ENCODE data around the gene TMCC1.
"Not testable (repeated sequence)": the region's sequence is repeated elsewhere in the genome, so short reads cannot be mapped to it uniquely, and the experiment has no call there.

Gene TMCC1

DNA sequence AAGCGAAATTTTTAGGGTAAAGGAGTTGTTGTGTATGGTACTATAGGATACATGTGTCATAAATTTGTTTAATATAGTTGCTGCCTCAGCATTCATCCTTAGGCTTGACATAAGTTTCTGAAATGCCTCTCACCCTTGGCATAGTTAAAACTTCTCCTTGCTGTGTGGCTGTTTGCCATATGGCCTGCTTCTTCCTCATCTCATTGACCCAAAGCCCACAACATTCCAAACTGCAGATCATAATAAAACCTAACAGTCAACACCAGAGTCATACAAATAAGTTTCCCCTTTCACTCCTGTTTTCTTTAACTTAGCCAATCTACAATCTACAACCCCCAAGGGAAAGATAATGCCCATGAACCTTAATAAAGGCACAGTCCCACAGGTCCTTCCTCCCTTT is 136.6 kb downstream of the TMCC1 start:
- no peak for DNase-seq
- H3K9me3 ChIP-seq (ENCODE audit: control extremely low read depth in 1 of 5, control insufficient read depth in 4 of 5, insufficient read depth in 2 of 5, low read depth in 1 of 5, low read length in 4 of 5): peaks cover 3 to 13% (median 4%) of the 10 kb centered on the region in 5 experiments
- no peaks in the 10 kb centered on the region for H3K36me3 ChIP-seq (ENCODE audit: control insufficient read depth in 4 of 4, insufficient read depth in 4 of 4, low read length in 3 of 4)
- no peaks in the 10 kb centered on the region for H3K4me1 ChIP-seq (ENCODE audit: control extremely low read depth in 1 of 4, control insufficient read depth in 4 of 4, insufficient read depth in 4 of 4, low read length in 3 of 4)
- no peak overlapping the region for H3K27ac ChIP-seq (ENCODE audit: insufficient read depth in 1 of 2, low read depth in 1 of 2, low read length in 2 of 2, poor library complexity in 1 of 2, severe bottlenecking in 2 of 2)
- no peak overlapping the region for H3K4me3 ChIP-seq (ENCODE audit: control insufficient read depth in 1 of 7, extremely low read depth in 1 of 7, insufficient read depth in 4 of 7, low read depth in 2 of 7, low read length in 6 of 7)
- POLR2A ChIA-PET: no interaction called here
- H3K27me3 ChIP-seq (replicated peaks in 2 of 5; ENCODE audit: control insufficient read depth in 4 of 5, insufficient read depth in 5 of 5, low read length in 4 of 5): no peaks in the 10 kb centered on the region
- CTCF ChIA-PET: no interaction called here
- 88% methylated on average over 1 of the region's 1 CpG for WGBS (ENCODE audit: insufficient coverage)

DNA sequence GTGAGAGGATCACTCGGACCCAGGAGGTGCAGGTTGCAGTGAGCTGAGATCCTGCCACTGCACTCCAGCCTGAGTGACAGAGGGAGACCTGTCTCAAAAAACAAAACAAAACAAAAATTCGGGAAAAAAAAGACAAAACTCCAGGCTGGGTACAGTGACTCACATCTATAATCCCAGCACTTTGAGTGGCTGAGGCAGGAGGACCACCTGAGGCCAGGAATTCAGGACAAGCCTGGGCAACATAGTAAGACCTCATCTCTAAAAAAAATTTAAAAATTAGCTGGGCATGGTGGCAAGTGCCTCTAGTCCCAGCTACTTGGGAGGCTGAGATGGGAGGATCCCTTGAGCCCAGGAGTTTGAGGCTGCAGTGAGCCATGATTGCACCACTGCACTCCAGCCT is 142.4 kb downstream of the TMCC1 start:
- H3K4me3 ChIP-seq (ENCODE audit: control insufficient read depth in 1 of 7, extremely low read depth in 1 of 7, insufficient read depth in 4 of 7, low read depth in 2 of 7, low read length in 6 of 7); H3K36me3 ChIP-seq (ENCODE audit: control insufficient read depth in 4 of 4, insufficient read depth in 4 of 4, low read length in 3 of 4); H3K27ac ChIP-seq (ENCODE audit: insufficient read depth in 1 of 2, low read depth in 1 of 2, low read length in 2 of 2, poor library complexity in 1 of 2, severe bottlenecking in 2 of 2); DNase-seq; H3K27me3 ChIP-seq (replicated peaks in 2 of 5; ENCODE audit: control insufficient read depth in 4 of 5, insufficient read depth in 5 of 5, low read length in 4 of 5); POLR2A ChIA-PET: not testable (repeated sequence)
- peaks cover 0 to 11% (median 4%) of the 10 kb centered on the region in 4 experiments for H3K4me1 ChIP-seq (ENCODE audit: control extremely low read depth in 1 of 4, control insufficient read depth in 4 of 4, insufficient read depth in 4 of 4, low read length in 3 of 4)
- CTCF ChIA-PET: interaction anchor here (1.0 kb wide), 1 partner anchor 12 kb away, joined by 3 read pairs; no protein-coding TSS in a partner anchor
- H3K9me3 ChIP-seq (ENCODE audit: control extremely low read depth in 1 of 5, control insufficient read depth in 4 of 5, insufficient read depth in 2 of 5, low read depth in 1 of 5, low read length in 4 of 5): peaks cover 3 to 13% (median 4%) of the 10 kb centered on the region in 5 experiments
- WGBS (ENCODE audit: insufficient coverage): 100% methylated on average over 2 of the region's 2 CpGs

DNA sequence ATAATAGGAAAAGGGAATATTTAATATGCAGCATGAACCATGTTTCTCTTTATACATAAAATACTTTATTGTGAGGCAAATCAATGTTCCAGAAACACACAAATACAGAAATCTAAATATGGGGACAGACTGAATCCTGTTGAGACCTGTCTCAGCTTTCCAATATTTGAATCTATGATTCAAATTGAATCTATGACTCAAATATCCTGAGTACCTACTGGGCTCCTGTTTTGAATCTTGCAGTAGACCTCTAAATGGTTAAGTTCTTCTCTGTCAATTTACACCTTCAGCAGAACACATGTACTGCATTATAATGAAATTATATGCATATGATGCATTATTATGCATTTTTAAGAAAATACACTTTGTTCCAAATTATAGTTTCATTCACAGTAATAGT is 143.8 kb downstream of the TMCC1 start:
- peaks cover 0 to 11% (median 4%) of the 10 kb centered on the region in 4 experiments for H3K4me1 ChIP-seq (ENCODE audit: control extremely low read depth in 1 of 4, control insufficient read depth in 4 of 4, insufficient read depth in 4 of 4, low read length in 3 of 4)
- no peak overlapping the region for H3K4me3 ChIP-seq (ENCODE audit: control insufficient read depth in 1 of 7, extremely low read depth in 1 of 7, insufficient read depth in 4 of 7, low read depth in 2 of 7, low read length in 6 of 7)
- H3K9me3 ChIP-seq (ENCODE audit: control extremely low read depth in 1 of 5, control insufficient read depth in 4 of 5, insufficient read depth in 2 of 5, low read depth in 1 of 5, low read length in 4 of 5): peaks cover 3 to 13% (median 4%) of the 10 kb centered on the region in 5 experiments
- no peak overlapping the region for H3K27ac ChIP-seq (ENCODE audit: insufficient read depth in 1 of 2, low read depth in 1 of 2, low read length in 2 of 2, poor library complexity in 1 of 2, severe bottlenecking in 2 of 2)
- CTCF ChIA-PET: no interaction called here
- H3K27me3 ChIP-seq (replicated peaks in 2 of 5; ENCODE audit: control insufficient read depth in 4 of 5, insufficient read depth in 5 of 5, low read length in 4 of 5): no peaks in the 10 kb centered on the region
- no peaks in the 10 kb centered on the region for H3K36me3 ChIP-seq (ENCODE audit: control insufficient read depth in 4 of 4, insufficient read depth in 4 of 4, low read length in 3 of 4)
- POLR2A ChIA-PET: interaction anchor here (0.7 kb wide), 1 partner anchor 1013 kb away, joined by 4 read pairs; no protein-coding TSS in a partner anchor
- no peak for DNase-seq

DNA sequence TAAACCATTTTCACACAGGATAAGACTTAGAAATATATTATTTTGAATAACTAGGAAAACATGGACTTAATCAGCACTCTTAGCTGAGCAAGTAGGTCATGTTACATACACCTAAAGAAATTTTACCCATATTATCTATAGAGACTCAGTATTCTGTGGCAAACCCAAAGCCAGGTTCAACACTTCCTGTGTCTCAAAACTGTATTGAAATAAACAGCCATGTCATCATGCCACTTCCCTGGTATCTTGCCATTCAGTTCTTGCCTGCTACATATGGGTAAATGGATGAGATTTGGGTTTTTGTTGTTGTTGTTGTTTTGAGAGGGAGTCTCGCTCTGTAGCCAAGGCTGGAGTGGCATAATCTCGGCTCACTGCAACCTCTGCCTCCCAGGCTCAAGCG is 145.5 kb downstream of the TMCC1 start:
- WGBS (ENCODE audit: insufficient coverage): 100% methylated on average over 3 of the region's 3 CpGs
- H3K4me3 ChIP-seq (ENCODE audit: control insufficient read depth in 1 of 7, extremely low read depth in 1 of 7, insufficient read depth in 4 of 7, low read depth in 2 of 7, low read length in 6 of 7): no peak overlapping the region
- H3K27me3 ChIP-seq (replicated peaks in 2 of 5; ENCODE audit: control insufficient read depth in 4 of 5, insufficient read depth in 5 of 5, low read length in 4 of 5): no peaks in the 10 kb centered on the region
- POLR2A ChIA-PET: no interaction called here
- peaks cover 0 to 10% (median 3%) of the 10 kb centered on the region in 5 experiments for H3K9me3 ChIP-seq (ENCODE audit: control extremely low read depth in 1 of 5, control insufficient read depth in 4 of 5, insufficient read depth in 2 of 5, low read depth in 1 of 5, low read length in 4 of 5)
- H3K36me3 ChIP-seq (ENCODE audit: control insufficient read depth in 4 of 4, insufficient read depth in 4 of 4, low read length in 3 of 4): no peaks in the 10 kb centered on the region
- CTCF ChIA-PET: interaction anchor here (1.0 kb wide), 1 partner anchor 110 kb away, joined by 3 read pairs; no protein-coding TSS in a partner anchor
- peak in 2 of 3 donors; percentile 38 to 62 for DNase-seq
- no peak overlapping the region for H3K27ac ChIP-seq (ENCODE audit: insufficient read depth in 1 of 2, low read depth in 1 of 2, low read length in 2 of 2, poor library complexity in 1 of 2, severe bottlenecking in 2 of 2)
- H3K4me1 ChIP-seq (ENCODE audit: control extremely low read depth in 1 of 4, control insufficient read depth in 4 of 4, insufficient read depth in 4 of 4, low read length in 3 of 4): peaks cover 0 to 11% (median 4%) of the 10 kb centered on the region in 4 experiments

DNA sequence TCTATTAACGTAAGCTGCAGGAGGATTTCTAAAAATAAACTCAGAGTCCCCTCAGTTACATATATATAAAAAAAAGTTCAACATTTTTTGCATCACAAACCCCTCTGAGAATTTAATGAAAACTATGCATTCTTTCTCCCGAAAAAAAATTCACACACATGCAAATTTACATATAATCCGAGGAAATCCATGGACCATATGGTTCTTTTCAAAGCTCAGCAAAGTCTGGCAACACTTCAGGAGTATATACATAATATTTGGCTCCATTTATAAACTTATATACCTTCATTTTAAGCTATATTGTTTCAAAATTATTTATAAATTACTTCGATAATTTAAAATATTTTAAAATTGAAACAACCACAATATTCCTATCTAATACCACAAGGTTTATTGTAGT is 146.4 kb downstream of the TMCC1 start:
- H3K36me3 ChIP-seq (ENCODE audit: control insufficient read depth in 4 of 4, insufficient read depth in 4 of 4, low read length in 3 of 4): no peaks in the 10 kb centered on the region
- peaks cover 0 to 2% (median 0%) of the 10 kb centered on the region in 5 experiments for H3K9me3 ChIP-seq (ENCODE audit: control extremely low read depth in 1 of 5, control insufficient read depth in 4 of 5, insufficient read depth in 2 of 5, low read depth in 1 of 5, low read length in 4 of 5)
- 94% methylated on average over 2 of the region's 4 CpGs for WGBS (ENCODE audit: insufficient coverage)
- POLR2A ChIA-PET: no interaction called here
- CTCF ChIA-PET: interaction anchor here (1.0 kb wide), 1 partner anchor 111 kb away, joined by 3 read pairs; no protein-coding TSS in a partner anchor
- no peak overlapping the region for H3K4me3 ChIP-seq (ENCODE audit: control insufficient read depth in 1 of 7, extremely low read depth in 1 of 7, insufficient read depth in 4 of 7, low read depth in 2 of 7, low read length in 6 of 7)
- peaks cover 0 to 11% (median 4%) of the 10 kb centered on the region in 4 experiments for H3K4me1 ChIP-seq (ENCODE audit: control extremely low read depth in 1 of 4, control insufficient read depth in 4 of 4, insufficient read depth in 4 of 4, low read length in 3 of 4)
- no peak for DNase-seq
- no peak overlapping the region for H3K27ac ChIP-seq (ENCODE audit: insufficient read depth in 1 of 2, low read depth in 1 of 2, low read length in 2 of 2, poor library complexity in 1 of 2, severe bottlenecking in 2 of 2)
- no peaks in the 10 kb centered on the region for H3K27me3 ChIP-seq (replicated peaks in 2 of 5; ENCODE audit: control insufficient read depth in 4 of 5, insufficient read depth in 5 of 5, low read length in 4 of 5)

DNA sequence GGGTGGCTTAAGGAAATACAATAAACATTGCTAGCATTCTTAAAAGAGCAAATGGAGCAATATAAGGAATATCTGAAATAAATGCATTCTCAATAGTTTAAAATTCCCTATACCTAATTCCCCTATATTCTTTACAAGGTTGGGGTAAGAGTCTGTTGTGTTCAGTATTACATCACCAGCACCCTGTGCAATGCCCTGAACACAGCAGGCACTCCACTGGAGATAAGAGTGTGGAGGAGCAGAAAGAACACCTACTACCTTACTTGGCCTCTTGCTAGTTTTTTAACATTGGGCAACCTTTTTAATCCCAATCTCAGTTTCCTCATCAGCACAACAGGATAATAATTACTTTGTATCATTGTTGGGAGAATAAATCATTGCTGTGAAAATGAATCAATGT is 146.9 kb downstream of the TMCC1 start:
- DNase-seq: no peak
- Histone ChIP-seq H3K4me1 (ENCODE audit: control extremely low read depth in 1 of 4, control insufficient read depth in 4 of 4, insufficient read depth in 4 of 4, low read length in 3 of 4) (peaks cover 0 to 11% (median 4%) of the 10 kb centered on the region in 4 experiments), H3K4me3 (ENCODE audit: control insufficient read depth in 1 of 7, extremely low read depth in 1 of 7, insufficient read depth in 4 of 7, low read depth in 2 of 7, low read length in 6 of 7) (no peak overlapping the region), H3K36me3 (ENCODE audit: control insufficient read depth in 4 of 4, insufficient read depth in 4 of 4, low read length in 3 of 4) (no peaks in the 10 kb centered on the region), H3K9me3 (ENCODE audit: control extremely low read depth in 1 of 5, control insufficient read depth in 4 of 5, insufficient read depth in 2 of 5, low read depth in 1 of 5, low read length in 4 of 5) (no peaks in the 10 kb centered on the region), H3K27ac (ENCODE audit: insufficient read depth in 1 of 2, low read depth in 1 of 2, low read length in 2 of 2, poor library complexity in 1 of 2, severe bottlenecking in 2 of 2) (no peak overlapping the region), H3K27me3 (replicated peaks in 2 of 5; ENCODE audit: control insufficient read depth in 4 of 5, insufficient read depth in 5 of 5, low read length in 4 of 5) (no peaks in the 10 kb centered on the region)
- ChIA-PET POLR2A (no interaction called here), CTCF (no interaction called here)

DNA sequence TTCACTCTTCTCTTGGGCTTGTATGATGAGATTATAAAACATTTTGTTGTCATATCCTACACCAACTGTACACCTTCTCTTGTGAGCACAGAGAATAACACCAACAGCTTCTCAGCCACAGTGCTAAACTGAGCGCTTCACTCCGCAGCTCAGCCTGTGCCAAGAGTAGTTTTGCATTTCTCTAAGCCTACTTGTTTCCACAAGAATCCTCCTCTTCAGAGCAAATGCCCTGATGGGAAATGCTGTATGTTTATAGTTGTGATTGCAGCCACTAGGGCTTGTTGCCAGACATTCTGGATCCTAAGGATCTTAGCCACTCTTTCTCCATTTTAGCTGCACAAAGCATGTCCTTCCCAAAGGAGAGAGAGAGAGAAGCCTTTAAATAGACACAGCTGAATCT is 148.3 kb downstream of the TMCC1 start:
- no peaks in the 10 kb centered on the region for H3K9me3 ChIP-seq (ENCODE audit: control extremely low read depth in 1 of 5, control insufficient read depth in 4 of 5, insufficient read depth in 2 of 5, low read depth in 1 of 5, low read length in 4 of 5)
- POLR2A ChIA-PET: no interaction called here
- H3K4me1 ChIP-seq (ENCODE audit: control extremely low read depth in 1 of 4, control insufficient read depth in 4 of 4, insufficient read depth in 4 of 4, low read length in 3 of 4): peaks cover 0 to 11% (median 4%) of the 10 kb centered on the region in 4 experiments
- DNase-seq: no peak
- no peaks in the 10 kb centered on the region for H3K36me3 ChIP-seq (ENCODE audit: control insufficient read depth in 4 of 4, insufficient read depth in 4 of 4, low read length in 3 of 4)
- no peak overlapping the region for H3K4me3 ChIP-seq (ENCODE audit: control insufficient read depth in 1 of 7, extremely low read depth in 1 of 7, insufficient read depth in 4 of 7, low read depth in 2 of 7, low read length in 6 of 7)
- no peaks in the 10 kb centered on the region for H3K27me3 ChIP-seq (replicated peaks in 2 of 5; ENCODE audit: control insufficient read depth in 4 of 5, insufficient read depth in 5 of 5, low read length in 4 of 5)
- H3K27ac ChIP-seq (ENCODE audit: insufficient read depth in 1 of 2, low read depth in 1 of 2, low read length in 2 of 2, poor library complexity in 1 of 2, severe bottlenecking in 2 of 2): no peak overlapping the region
- CTCF ChIA-PET: interaction anchor here (1.0 kb wide), 1 partner anchor 49 kb away, joined by 3 read pairs; no protein-coding TSS in a partner anchor
- no CpG with 5 or more reads among the region's 2 CpGs for WGBS (ENCODE audit: insufficient coverage)
